Stomach smooth muscle (tissue), 2 donors: ENCODE results near the gene AFP.

Experiments used
- H3K27ac ChIP-seq: one replicate; pipeline ENCODE4 v1.7.0; 2013; ENCODE audit warnings: mild to moderate bottlenecking, low read length, inconsistent platforms
- H3K27me3 ChIP-seq, 2 donors: one replicate each; pipeline ENCODE4 v1.7.0; 2013; ENCODE audit warnings: low read length in 2 of 2; ENCODE audit not compliant: insufficient read depth in 2 of 2, control insufficient read depth in 1 of 2
- H3K36me3 ChIP-seq, 2 donors: one replicate each; pipeline ENCODE4 v1.7.0; 2013; ENCODE audit warnings: low read length in 2 of 2; ENCODE audit not compliant: control insufficient read depth in 2 of 2, insufficient read depth in 2 of 2
- H3K4me1 ChIP-seq: one replicate; pipeline ENCODE4 v1.7.0; 2013; ENCODE audit warnings: low read length; ENCODE audit not compliant: control insufficient read depth, insufficient read depth
- H3K4me3 ChIP-seq, 2 donors: one replicate each; pipeline ENCODE4 v1.7.0; 2013; ENCODE audit warnings: low read length in 2 of 2
- H3K9ac ChIP-seq, 2 donors: one replicate each; pipeline ENCODE4 v1.7.0; 2013; ENCODE audit warnings: low read length in 2 of 2, mild to moderate bottlenecking in 1 of 2
- H3K9me3 ChIP-seq, 2 donors: one replicate each; pipeline ENCODE4 v1.7.0; 2013; ENCODE audit warnings: low read length in 2 of 2; ENCODE audit not compliant: control insufficient read depth in 2 of 2
- donor health status: healthy.
- donor health status: Pancreatic carcinoma.

The AFP gene

GRCh38 chr4:73405138-73405537 lies 30.9 kb upstream of the AFP start:
- Histone ChIP-seq H3K9me3 (no peaks in the 10 kb centered on the region), H3K4me1 (no peaks in the 10 kb centered on the region), H3K27me3 (no peaks in the 10 kb centered on the region), H3K9ac (no peak overlapping the region), H3K27ac (no peak overlapping the region), H3K4me3 (no peak overlapping the region), H3K36me3 (no peaks in the 10 kb centered on the region)

- no peak overlapping the region for H3K4me3 ChIP-seq
- H3K4me1 ChIP-seq, result no peaks in the 10 kb centered on the region
- no peaks in the 10 kb centered on the region for H3K36me3 ChIP-seq
- no peaks in the 10 kb centered on the region for H3K9me3 ChIP-seq
- H3K27me3 ChIP-seq, result no peaks in the 10 kb centered on the region
- H3K9ac ChIP-seq, result no peak overlapping the region
- H3K27ac ChIP-seq, result no peak overlapping the region
Measured at GRCh38 chr4:73406548-73406875, 29.5 kb upstream of the AFP start.

GRCh38 chr4:73407227-73407673 lies 28.8 kb upstream of the AFP start:
- Histone ChIP-seq H3K36me3 (no peaks in the 10 kb centered on the region), H3K4me3 (no peak overlapping the region), H3K9ac (no peak overlapping the region), H3K9me3 (no peaks in the 10 kb centered on the region), H3K4me1 (no peaks in the 10 kb centered on the region), H3K27me3 (no peaks in the 10 kb centered on the region), H3K27ac (no peak overlapping the region)

- Histone ChIP-seq H3K36me3 (no peaks in the 10 kb centered on the region), H3K27ac (no peak overlapping the region), H3K9ac (no peak overlapping the region), H3K27me3 (no peaks in the 10 kb centered on the region), H3K4me1 (no peaks in the 10 kb centered on the region), H3K9me3 (no peaks in the 10 kb centered on the region), H3K4me3 (no peak overlapping the region)
Measured at GRCh38 chr4:73408181-73408867, 27.7 kb upstream of the AFP start.

GRCh38 chr4:73409012-73409862 lies 26.8 kb upstream of the AFP start:
- H3K4me1 ChIP-seq, result no peaks in the 10 kb centered on the region
- H3K9me3 ChIP-seq, result no peaks in the 10 kb centered on the region
- no peaks in the 10 kb centered on the region for H3K36me3 ChIP-seq
- H3K4me3 ChIP-seq, result no peak overlapping the region
- H3K27me3 ChIP-seq, result no peaks in the 10 kb centered on the region
- no peak overlapping the region for H3K27ac ChIP-seq
- H3K9ac ChIP-seq, result no peak overlapping the region

- no peak overlapping the region for H3K4me3 ChIP-seq
- H3K4me1 ChIP-seq, result no peaks in the 10 kb centered on the region
- no peak overlapping the region for H3K9ac ChIP-seq
- H3K27me3 ChIP-seq, result no peaks in the 10 kb centered on the region
- H3K9me3 ChIP-seq, result no peaks in the 10 kb centered on the region
- no peak overlapping the region for H3K27ac ChIP-seq
- no peaks in the 10 kb centered on the region for H3K36me3 ChIP-seq
Measured at GRCh38 chr4:73409978-73410548, 26.0 kb upstream of the AFP start.

GRCh38 chr4:73410916-73411730 lies 24.9 kb upstream of the AFP start:
- H3K36me3 ChIP-seq, result no peaks in the 10 kb centered on the region
- H3K9me3 ChIP-seq, result no peaks in the 10 kb centered on the region
- H3K27ac ChIP-seq, result no peak overlapping the region
- H3K4me1 ChIP-seq, result no peaks in the 10 kb centered on the region
- H3K27me3 ChIP-seq, result no peaks in the 10 kb centered on the region
- H3K9ac ChIP-seq, result no peak overlapping the region
- no peak overlapping the region for H3K4me3 ChIP-seq

GRCh38 chr4:73411731-73412414 lies 24.1 kb upstream of the AFP start:
- H3K27ac ChIP-seq, result no peak overlapping the region
- H3K9ac ChIP-seq, result no peak overlapping the region
- no peaks in the 10 kb centered on the region for H3K27me3 ChIP-seq
- no peak overlapping the region for H3K4me3 ChIP-seq
- H3K9me3 ChIP-seq, result no peaks in the 10 kb centered on the region
- no peaks in the 10 kb centered on the region for H3K4me1 ChIP-seq
- no peaks in the 10 kb centered on the region for H3K36me3 ChIP-seq

GRCh38 chr4:73413294-73413755 lies 22.7 kb upstream of the AFP start:
- no peak overlapping the region for H3K27ac ChIP-seq
- H3K9ac ChIP-seq, result no peak overlapping the region
- H3K27me3 ChIP-seq, result no peaks in the 10 kb centered on the region
- no peaks in the 10 kb centered on the region for H3K4me1 ChIP-seq
- H3K4me3 ChIP-seq, result no peak overlapping the region
- H3K9me3 ChIP-seq, result no peaks in the 10 kb centered on the region
- no peaks in the 10 kb centered on the region for H3K36me3 ChIP-seq

- no peaks in the 10 kb centered on the region for H3K36me3 ChIP-seq
- H3K9ac ChIP-seq, result no peak overlapping the region
Measured at GRCh38 chr4:73414936-73415271, 21.1 kb upstream of the AFP start.

More at GRCh38 chr4:73414936-73415271, 21.1 kb upstream of the AFP start:
- no peaks in the 10 kb centered on the region for H3K9me3 ChIP-seq
- H3K27ac ChIP-seq, result no peak overlapping the region
- no peak overlapping the region for H3K4me3 ChIP-seq
- H3K27me3 ChIP-seq, result no peaks in the 10 kb centered on the region
- H3K4me1 ChIP-seq, result no peaks in the 10 kb centered on the region
